ENCODE data around the gene SYNDIG1.
"Not testable (repeated sequence)": the region's sequence is repeated elsewhere in the genome, so short reads cannot be mapped to it uniquely, and the experiment has no call there.

SYNDIG1 gene

DNA sequence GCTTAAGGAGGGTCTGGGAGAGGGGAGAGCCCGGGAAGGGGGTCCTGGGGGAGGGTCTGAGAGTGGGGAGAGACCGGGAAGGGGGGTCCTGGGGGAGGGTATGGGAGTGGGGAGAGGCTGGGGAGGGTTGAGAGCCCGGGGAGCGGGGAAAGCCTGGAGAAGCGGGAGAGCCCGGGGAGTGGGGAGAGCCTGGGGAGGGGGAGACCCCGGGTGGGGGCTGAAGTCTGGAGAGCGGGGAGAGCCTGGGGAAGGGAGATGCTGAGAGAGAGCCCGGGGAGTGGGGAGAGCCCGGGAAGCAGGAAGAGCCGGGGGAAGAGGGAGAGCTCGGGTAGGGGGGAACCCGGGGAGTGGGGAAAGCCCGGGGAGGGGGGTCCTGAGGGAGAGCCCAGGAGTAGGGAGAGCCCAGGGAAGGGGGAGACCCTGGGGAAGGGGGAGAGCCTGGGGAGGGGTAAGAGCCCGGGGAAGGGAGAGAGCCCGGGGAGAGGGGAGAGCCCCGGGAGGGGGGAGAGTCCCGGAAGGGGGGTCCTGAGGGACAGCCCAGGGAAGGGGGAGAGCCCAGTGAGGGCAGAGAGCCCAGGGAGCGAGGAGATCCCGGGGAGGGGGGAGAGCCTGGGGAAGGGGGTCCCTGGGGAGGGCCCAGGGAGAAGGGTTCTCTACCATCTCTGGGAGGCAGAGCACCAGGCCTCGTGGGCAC lies 148.5 kb downstream of the SYNDIG1 start:
- no peak overlapping the region for H3K4me3 ChIP-seq (ENCODE audit: low read depth, low read length)
- TF ChIP-seq, protein P1, sequence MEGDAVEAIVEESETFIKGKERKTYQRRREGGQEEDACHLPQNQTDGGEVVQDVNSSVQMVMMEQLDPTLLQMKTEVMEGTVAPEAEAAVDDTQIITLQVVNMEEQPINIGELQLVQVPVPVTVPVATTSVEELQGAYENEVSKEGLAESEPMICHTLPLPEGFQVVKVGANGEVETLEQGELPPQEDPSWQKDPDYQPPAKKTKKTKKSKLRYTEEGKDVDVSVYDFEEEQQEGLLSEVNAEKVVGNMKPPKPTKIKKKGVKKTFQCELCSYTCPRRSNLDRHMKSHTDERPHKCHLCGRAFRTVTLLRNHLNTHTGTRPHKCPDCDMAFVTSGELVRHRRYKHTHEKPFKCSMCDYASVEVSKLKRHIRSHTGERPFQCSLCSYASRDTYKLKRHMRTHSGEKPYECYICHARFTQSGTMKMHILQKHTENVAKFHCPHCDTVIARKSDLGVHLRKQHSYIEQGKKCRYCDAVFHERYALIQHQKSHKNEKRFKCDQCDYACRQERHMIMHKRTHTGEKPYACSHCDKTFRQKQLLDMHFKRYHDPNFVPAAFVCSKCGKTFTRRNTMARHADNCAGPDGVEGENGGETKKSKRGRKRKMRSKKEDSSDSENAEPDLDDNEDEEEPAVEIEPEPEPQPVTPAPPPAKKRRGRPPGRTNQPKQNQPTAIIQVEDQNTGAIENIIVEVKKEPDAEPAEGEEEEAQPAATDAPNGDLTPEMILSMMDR (conservative IDR thresholded peaks at IDR 0.05; ENCODE audit: low read depth, low read length) = no peak
- DNase-seq (ENCODE audit: low read depth) = no peak

DNA sequence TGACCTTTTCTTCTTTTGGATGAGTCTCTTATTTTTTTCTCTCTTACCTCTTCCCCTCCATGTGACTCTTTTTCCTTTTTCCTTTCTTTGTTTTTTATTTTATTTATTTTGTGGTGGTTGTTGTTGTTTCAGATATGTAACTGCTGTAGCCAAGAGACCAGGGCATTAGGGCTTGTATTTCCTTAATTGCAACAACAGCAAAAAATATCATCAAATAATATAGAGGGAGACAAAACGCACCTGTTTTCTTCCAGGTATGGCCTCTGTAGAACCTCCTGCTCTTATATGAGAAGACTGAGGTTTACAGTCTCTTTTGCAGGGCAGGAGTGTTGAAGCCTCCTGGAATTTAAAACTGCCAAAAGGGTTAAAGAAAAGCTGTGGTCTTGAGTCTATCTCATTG lies 149.3 kb downstream of the SYNDIG1 start:
- TF ChIP-seq, protein P1 (conservative IDR thresholded peaks at IDR 0.05; ENCODE audit: low read depth, low read length) = no peak
- DNase-seq (ENCODE audit: low read depth) = no peak
- no peak overlapping the region for H3K4me3 ChIP-seq (ENCODE audit: low read depth, low read length)

DNA sequence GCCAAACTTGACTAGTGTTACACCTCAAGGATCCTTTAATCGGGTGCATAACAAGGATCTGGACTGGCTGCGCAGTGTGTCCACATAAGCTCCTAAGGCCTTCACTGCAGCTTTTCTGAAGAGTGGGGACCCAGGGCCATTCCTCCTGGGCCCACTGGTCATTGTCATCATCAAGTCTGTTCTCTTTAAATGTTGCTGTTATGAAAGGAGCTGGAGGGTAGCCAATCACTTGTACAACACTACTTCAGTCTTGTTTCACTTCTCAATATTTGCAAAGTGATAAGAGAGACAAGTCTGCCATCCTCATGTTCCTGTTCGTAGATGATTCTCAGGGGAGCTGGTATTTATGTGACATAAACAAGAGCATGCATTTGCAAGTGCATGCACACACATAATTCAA lies 149.8 kb downstream of the SYNDIG1 start:
- H3K4me3 ChIP-seq (ENCODE audit: low read depth, low read length) = no peak overlapping the region
- TF ChIP-seq, protein P1 (conservative IDR thresholded peaks at IDR 0.05; ENCODE audit: low read depth, low read length) = no peak
- DNase-seq (ENCODE audit: low read depth) = peak; percentile 41

DNA sequence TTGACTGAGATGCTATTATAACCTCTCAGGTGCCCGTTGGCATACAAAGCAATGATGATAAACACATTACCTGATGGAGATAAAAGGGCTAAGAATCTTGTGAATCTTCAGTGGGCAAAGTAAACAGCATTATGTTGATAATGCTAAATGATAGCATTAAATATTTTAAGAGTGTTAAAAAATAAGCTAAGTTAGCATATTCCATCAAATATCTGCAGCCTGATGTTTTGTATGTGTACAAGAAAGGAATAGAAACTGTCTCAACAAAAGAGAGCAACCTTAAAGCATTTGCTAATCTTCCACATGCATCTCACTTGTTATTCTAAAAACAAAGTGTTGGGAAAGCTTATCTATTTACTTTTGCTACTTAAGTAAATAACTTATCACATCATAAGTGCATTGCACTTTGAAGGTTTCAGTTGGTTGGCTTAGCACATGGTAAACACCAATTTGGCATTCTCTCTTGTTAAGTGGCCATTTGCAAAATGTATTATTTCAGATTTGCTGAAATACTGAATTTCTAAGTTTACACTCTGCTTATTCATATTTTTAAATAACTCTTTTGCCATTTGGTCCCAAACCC lies 151.6 kb downstream of the SYNDIG1 start:
- TF ChIP-seq, protein P1 (conservative IDR thresholded peaks at IDR 0.05; ENCODE audit: low read depth, low read length) = no peak
- no peak for DNase-seq (ENCODE audit: low read depth)
- H3K4me3 ChIP-seq (ENCODE audit: low read depth, low read length) = no peak overlapping the region

DNA sequence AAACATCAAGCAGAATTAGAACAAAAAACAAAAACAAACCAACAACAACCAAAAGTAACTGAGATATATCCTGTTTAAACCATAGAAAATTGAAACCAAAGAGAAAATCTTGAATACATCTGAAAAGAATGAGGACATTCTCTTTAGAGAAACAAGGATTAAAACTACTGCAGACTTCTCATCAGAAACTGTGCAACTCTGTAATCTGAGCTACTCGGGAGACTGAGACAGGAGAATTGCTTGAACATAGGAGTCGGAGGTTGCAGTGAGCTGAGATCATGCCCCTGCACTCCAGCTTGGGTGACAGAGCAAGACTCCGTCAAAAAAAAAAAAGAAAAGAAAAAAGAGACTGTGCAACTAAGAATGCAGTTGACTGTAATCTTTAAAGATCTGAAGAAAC lies 153.4 kb downstream of the SYNDIG1 start:
- DNase-seq (ENCODE audit: low read depth) = peak; percentile 49
- TF ChIP-seq, protein P1 (conservative IDR thresholded peaks at IDR 0.05; ENCODE audit: low read depth, low read length) = no peak
- H3K4me3 ChIP-seq (ENCODE audit: low read depth, low read length) = no peak overlapping the region

DNA sequence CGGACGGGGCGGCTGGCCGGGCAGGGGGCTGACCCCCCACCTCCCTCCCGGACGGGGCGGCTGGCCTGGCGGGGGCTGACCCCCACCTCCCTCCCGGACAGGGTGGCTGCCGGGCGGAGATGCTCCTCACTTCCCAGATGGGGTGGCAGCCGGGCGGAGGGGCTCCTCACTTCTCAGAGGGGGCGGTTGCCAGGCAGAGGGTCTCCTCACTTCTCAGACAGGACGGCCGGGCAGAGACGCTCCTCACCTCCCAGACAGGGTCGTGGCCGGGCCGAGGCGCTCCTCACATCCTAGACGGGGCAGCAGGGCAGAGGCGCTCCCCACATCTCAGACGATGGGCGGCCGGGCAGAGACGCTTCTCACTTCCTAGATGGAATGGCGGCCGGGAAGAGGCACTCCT lies 156.7 kb downstream of the SYNDIG1 start:
- not testable (repeated sequence) for DNase-seq (ENCODE audit: low read depth)

DNA sequence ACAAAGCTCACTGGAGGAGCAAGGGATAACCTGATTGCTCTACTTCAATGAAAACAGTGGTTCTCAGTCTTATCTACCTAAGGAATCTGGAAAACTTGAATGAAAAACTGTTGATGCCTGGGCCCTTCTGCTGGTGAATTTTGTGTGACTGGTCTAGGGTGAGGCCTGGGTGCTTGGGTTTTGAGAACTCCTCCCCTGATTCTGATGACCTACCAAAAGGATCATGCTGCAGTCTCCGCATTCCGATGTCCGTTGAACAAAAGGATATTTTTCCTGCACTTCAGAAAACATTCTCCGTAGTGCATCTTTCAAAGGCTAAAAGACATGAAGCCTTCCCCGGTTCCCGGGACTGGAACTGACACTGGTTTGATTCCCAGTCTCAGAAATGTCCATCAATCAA lies 157.9 kb downstream of the SYNDIG1 start:
- no peak overlapping the region for H3K4me3 ChIP-seq (ENCODE audit: low read depth, low read length)
- TF ChIP-seq, protein P1 (conservative IDR thresholded peaks at IDR 0.05; ENCODE audit: low read depth, low read length) = no peak
- DNase-seq (ENCODE audit: low read depth) = no peak

More for the DNA sequence above, 156.7 kb downstream of the SYNDIG1 start:
- H3K4me3 ChIP-seq (ENCODE audit: low read depth, low read length) = not testable (repeated sequence)

Measured in choroid plexus epithelial cell (primary cell).